RCC 7860 (cell line): Measurements from ENCODE around the gene FBXL17.
"Not testable (repeated sequence)": the region's sequence is repeated elsewhere in the genome, so short reads cannot be mapped to it uniquely, and the experiment has no call there.

Source experiments
- DNase-seq: peaks from one replicate; pipeline ENCODE4 v3.0.0-alpha.2; 2015; ENCODE audit warnings: low spot score
- FAIRE-seq: peaks from 2 replicates; lab custom pipeline; 2012; peaks lifted over from hg19 to GRCh38; lab: Jason Lieb, UNC

Gene FBXL17

GRCh38 chr5:108315829-108316228 lies 66.1 kb downstream of the FBXL17 start:
- no peak for FAIRE-seq

GRCh38 chr5:108312258-108312657 lies 69.6 kb downstream of the FBXL17 start:
- FAIRE-seq (no peak), DNase-seq (no peak)

More at GRCh38 chr5:108315829-108316228, 66.1 kb downstream of the FBXL17 start:
- DNase-seq = no peak

- no peak for FAIRE-seq
- DNase-seq = no peak
Measured at GRCh38 chr5:108311682-108312081, 70.2 kb downstream of the FBXL17 start.

- no peak for DNase-seq
- FAIRE-seq = no peak
Measured at GRCh38 chr5:108303611-108304010, 78.3 kb downstream of the FBXL17 start.

- no peak for FAIRE-seq
Measured at GRCh38 chr5:108303086-108303485, 78.8 kb downstream of the FBXL17 start.

GRCh38 chr5:108297042-108297601 lies 84.8 kb downstream of the FBXL17 start:
- DNase-seq (no peak), FAIRE-seq (no peak)

More at GRCh38 chr5:108303086-108303485, 78.8 kb downstream of the FBXL17 start:
- no peak for DNase-seq

- DNase-seq (no peak), FAIRE-seq (no peak)
Measured at GRCh38 chr5:108295578-108296368, 86.1 kb downstream of the FBXL17 start.

- FAIRE-seq (no peak), DNase-seq (no peak)
Measured at GRCh38 chr5:108280960-108281569, 100.8 kb downstream of the FBXL17 start.

- DNase-seq (no peak), FAIRE-seq (no peak)
Measured at GRCh38 chr5:108280248-108280647, 101.7 kb downstream of the FBXL17 start.

GRCh38 chr5:108278285-108279240 lies 103.3 kb downstream of the FBXL17 start:
- FAIRE-seq = no peak

GRCh38 chr5:108276187-108277050 lies 105.5 kb downstream of the FBXL17 start:
- no peak for DNase-seq
- FAIRE-seq = no peak

More at GRCh38 chr5:108278285-108279240, 103.3 kb downstream of the FBXL17 start:
- no peak for DNase-seq

GRCh38 chr5:108274080-108274479 lies 107.8 kb downstream of the FBXL17 start:
- FAIRE-seq, DNase-seq: not testable (repeated sequence)

- DNase-seq = no peak
- no peak for FAIRE-seq
Measured at GRCh38 chr5:108271127-108271526, 110.8 kb downstream of the FBXL17 start.

- DNase-seq (peak; percentile 31), FAIRE-seq (peak; percentile 11)
Measured at GRCh38 chr5:108266242-108266641, 115.7 kb downstream of the FBXL17 start.

- no peak for FAIRE-seq
- DNase-seq = no peak
Measured at GRCh38 chr5:108264533-108264932, 117.4 kb downstream of the FBXL17 start.

GRCh38 chr5:108263338-108263737 lies 118.6 kb downstream of the FBXL17 start:
- FAIRE-seq = no peak
- no peak for DNase-seq

GRCh38 chr5:108260858-108261170 lies 121.1 kb downstream of the FBXL17 start:
- FAIRE-seq = no peak
- DNase-seq = no peak

- FAIRE-seq (peak; percentile 67), DNase-seq (peak; percentile 54)
Measured at GRCh38 chr5:108260117-108260857, 121.6 kb downstream of the FBXL17 start.

- DNase-seq (no peak), FAIRE-seq (no peak)
Measured at GRCh38 chr5:108259306-108259705, 122.6 kb downstream of the FBXL17 start.
